GM18861 (cell line): ENCODE data around the gene SMLR1.

Source experiments
- ATAC-seq: cut with Tn5 transposase; IDR thresholded peaks from one replicate; pipeline ENCODE4 v1.9.1; 2021; ENCODE audit not compliant: unreplicated experiment

Gene SMLR1

GRCh38 chr6:130849594-130849993 is 22.4 kb downstream of the SMLR1 start:
- ATAC-seq = no peak

DNA sequence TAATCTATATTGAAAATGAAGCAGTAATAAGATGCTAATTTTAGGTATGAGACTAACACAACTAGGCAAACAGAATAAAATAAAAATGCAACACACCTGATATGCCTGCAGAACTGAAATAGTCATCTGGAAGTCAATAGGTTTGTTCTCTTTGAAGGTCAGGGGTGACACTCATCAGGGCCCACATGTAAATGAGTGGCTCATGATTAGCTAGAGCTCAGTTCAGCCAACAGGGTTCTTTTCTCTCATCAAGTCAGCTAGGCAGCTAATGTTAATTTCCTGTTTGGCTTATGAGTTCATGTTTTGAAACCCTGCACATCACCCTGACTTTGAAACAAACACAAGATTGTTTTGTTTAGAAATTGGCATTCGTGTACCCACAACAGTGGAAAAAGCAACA is 23.8 kb downstream of the SMLR1 start:
- no peak for ATAC-seq

DNA sequence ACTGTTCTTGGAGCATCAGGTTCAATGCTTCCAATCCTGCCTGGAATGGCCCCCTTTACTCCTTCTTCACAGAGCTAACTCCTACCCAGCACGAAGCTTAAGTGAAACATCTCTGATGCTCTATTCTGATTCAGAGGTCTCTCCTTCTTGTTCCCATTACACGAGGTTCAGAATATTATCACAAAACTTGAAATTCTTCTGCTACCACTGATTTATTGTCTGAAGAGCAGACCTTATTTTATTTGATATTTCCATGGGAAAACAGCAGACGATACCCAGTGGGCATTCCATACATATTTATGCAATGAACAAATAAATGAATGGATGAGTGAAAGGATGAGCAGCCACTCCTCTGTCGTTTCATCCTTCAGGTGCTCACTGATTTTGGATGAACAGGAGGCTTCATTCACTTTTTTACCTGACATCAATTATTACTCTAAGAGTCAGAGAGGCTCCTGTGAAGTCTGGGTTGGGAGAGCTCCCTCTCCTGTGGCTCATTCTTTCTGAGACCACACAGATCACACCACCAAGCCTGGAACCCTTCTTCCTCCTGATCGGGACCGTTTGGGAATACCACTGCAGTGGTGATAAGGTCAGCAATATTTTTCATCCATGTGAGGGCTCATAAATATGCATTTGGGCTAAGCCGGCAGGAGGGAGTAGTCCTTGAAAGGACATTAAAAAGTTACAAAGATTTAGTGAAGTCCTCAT is 25.8 kb downstream of the SMLR1 start:
- ATAC-seq = no peak

DNA sequence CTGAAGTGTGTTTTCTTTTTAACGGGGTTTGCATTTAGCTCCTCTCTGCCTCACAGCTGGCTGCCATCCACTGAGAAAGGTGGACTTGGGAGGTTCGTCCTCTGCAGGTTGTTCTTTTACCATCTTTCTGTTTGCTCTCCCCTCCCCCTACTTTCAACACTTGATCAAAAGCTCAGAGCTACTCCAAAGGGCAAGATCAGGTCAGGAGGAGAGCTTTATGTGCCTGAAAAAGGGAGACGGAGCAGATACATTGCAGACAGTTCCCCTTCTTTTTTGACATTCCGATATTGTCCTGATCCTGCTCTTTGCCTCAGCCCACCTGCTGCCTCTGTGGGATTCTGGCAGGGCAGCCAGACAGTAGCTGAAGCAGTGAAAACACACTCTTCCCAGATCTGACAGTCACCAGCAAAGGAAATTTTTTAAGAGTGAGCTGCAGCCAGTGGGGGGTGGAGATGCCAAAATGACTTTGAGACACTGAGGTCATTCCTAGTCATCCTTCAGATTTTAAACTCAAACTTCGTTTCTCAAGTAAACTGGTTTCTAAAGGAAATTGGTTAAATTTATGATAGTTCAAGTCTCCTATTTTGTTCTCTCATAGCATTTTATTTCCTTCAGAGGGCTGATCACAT is 26.5 kb downstream of the SMLR1 start:
- no peak for ATAC-seq

DNA sequence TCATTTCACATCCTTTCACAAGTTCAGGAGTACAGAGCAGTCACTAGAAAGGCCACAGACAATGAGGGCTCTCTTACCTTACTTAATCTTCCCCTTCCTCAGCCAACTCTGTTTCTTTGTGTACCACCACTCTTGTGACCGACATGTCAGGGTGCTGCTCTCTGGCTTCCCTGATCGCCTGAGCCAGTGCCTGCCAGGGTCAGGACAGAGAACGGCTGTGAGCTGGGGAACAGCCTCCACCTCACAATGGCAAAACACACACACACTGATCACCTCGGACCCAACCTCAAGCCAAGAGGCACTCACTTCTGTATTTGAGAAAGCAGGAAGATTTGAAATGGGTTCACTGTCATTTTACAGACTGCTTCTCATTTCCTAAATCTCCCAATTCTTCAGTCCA is 30.8 kb downstream of the SMLR1 start:
- no peak for ATAC-seq

DNA sequence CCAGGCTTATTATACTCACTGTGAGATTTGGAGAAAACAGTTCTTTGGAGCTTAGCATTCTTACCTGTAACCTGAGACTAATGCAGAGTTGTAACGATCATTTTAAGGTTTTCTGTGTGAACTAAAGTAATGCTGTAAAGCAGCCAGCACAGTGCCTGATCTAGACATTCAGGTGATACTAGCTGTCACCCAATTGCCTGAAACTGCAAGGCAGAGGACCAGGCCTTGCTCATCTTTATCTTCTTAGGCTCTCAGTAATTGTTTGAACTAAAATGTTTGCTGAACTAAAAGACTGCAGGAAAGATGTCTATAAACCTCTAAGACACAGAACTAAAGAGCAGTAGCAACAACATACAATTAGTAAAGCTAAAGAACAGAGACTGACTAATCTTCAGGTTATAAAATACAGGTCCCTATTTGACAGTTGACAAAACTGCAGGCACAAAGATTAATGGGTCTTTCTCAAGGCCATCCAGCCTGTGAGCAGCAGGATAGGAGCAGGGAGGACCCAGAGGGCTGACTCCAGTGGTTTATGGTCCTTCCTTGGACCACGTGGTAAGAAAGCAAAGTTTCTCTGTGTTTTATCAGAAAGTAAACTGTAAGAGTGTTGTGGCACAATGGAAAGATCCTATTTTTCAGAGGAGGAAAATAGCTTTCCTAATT is 31.4 kb downstream of the SMLR1 start:
- ATAC-seq = no peak

DNA sequence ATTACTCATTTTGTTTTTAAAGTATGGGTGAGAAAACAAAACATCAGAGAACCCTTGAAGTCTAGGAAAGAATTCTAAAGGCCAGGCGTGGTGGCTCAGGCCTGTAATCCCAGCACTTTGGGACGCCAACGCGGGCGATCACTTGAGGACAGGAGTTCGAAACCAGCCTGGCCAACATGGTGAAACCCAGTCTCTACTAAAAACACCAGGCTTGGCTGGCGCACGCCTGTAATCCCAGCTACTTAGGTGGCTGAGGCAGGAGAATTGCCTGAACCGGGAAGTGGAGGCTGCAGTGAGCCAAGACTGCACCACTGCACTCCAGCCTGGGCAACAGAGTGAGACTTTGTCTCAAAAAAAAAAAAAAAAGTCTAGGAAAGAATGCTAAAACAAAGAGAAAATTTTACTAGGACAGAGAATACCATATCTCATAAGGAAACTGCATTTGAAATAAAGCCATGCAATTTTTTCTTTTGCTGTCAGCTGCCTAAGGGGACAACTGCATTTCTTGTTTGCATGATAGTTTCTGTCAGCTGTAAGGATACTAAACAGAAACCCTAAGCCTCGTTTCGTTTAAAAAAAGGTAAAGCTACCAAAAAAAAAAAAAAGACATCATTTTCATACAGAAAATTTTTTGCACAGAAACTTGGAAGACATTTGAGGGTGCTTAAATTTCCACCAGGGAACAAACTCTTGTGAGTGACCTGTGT is 32.1 kb downstream of the SMLR1 start:
- no peak for ATAC-seq

GRCh38 chr6:130862370-130862769 is 35.2 kb downstream of the SMLR1 start:
- ATAC-seq = no peak

DNA sequence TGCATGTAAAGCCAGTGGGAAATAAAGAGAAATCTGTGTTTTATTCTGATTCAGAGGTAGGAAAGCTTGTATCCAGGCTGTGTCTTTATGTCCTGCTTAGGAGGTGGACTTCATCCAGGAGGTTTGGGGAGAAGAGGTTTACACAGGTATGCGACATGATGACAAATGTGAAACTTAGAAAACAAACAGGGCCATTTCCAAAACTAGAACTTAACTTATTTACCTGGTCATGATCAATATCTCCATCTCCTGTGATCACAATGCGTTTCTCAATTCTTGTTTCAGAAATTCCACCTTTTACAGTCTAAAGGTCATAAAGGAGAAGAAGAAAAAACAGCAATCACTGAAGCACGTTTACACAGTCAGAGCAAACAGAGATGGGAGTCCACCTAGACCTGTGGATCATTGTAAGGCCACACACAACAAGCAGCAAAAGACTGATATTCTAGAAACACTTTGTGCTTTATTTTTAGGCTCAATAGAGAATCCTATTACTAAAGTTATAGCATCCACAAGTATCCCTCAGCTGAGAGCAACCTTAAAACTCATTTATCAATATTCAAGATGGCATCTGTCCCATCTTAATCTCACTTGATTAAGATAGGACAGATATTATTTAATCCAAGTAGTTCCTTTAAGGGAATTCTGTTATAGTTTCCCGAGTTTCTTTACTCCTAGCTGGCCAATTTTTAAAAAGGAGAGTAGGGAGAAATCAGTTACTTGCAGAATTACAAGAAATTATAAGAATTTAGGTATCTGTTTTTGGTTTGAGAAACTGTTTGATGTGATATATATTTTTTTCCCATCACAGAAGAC is 36.4 kb downstream of the SMLR1 start:
- no peak for ATAC-seq

DNA sequence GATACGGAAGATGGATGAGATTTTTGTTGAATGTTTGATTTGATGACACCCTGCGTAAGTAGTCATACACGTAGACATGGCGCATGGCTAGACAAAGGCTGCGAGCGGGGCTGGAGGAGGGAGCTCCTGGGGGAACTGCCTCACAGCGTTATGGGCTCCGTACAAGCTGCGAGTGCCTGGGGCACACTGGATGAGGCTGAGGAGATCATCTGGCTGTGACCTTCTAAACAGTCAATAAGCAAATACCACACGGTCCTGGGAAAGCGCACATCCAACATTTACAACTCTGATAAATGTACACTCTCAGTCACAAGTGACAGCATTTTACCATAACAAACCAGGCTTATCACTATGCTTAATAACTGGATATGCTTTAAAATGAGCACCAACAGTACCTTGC is 37.1 kb downstream of the SMLR1 start:
- ATAC-seq = no peak

DNA sequence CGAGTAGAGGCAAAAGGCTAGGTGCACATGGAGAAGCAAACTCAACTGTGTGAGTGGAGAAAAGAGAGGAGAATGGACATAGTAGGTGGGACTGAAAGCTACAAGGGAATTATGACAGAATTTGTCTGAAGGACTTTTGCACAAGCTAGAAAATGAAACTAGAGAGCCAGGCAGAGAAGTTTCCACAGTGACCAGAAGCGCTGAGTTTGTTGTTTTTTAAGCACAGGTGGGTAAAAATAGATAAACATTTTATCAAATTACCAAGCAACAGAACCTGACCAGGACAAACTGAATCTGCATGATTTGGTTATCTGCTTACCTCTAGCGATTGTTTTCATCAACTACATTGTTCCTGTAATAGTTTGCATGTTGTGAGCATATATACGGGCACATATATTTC is 38.6 kb downstream of the SMLR1 start:
- no peak for ATAC-seq

GRCh38 chr6:130869681-130870080 is 42.5 kb downstream of the SMLR1 start:
- no peak for ATAC-seq

GRCh38 chr6:130870179-130870880 is 43.1 kb downstream of the SMLR1 start:
- ATAC-seq = no peak

- no peak for ATAC-seq
These were observed 45.3 kb downstream of the SMLR1 start for GRCh38 chr6:130872250-130873095.

DNA sequence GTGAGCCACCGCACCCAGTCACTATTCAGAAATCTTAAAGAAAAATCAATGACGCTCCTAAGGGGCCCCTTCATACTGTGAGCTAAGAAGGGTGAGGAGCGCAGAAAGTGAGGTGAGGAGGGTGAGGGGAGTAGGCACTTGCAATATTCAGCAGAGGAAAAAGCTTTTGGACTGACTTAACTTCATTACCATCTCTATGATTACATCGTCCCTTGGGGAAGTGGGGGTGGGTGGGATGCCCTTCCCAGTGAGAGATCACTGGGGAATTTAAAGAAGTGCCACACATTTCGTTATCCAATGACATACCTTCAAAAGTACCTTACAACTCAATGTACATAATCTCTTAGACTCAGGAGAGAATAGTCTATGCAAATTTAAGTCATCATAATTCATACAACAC is 46.5 kb downstream of the SMLR1 start:
- no peak for ATAC-seq

GRCh38 chr6:130879826-130880225 is 52.6 kb downstream of the SMLR1 start:
- ATAC-seq = no peak

DNA sequence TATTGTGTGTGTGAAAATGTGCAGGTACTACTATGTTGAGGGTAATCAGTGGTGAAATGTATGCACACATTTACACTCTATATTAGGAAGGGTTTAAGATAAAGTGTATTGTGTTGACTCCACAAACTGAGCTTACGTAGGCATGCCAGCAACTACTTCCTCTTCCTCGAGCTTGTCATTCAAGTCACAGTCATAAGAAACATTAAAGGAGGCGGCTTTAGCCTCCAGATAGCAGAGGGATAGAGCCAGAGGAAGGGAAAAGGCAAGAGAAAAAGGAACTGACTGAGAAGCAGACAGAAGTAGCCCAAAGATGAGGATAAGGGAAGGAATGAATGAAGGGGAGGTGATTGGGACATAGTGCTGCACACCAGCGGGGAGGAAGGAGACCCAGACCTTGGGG is 55.2 kb downstream of the SMLR1 start:
- no peak for ATAC-seq

GRCh38 chr6:130885392-130886192 is 58.4 kb downstream of the SMLR1 start:
- ATAC-seq = peak; percentile 90
